Thymus (tissue), 11 donors: Measurements from ENCODE around the gene GJA5. TPM values are rescaled to one million over a fixed set of nuclear protein-coding genes. Genes with fewer than 3 reads are reported as not detected.
A peak's percentile ranks its signal among the peaks of the same experiment; 100 is the strongest.

Experiments used
- DNase-seq, 9 donors: peaks; one replicate each; pipeline ENCODE4 v3.0.0-alpha.2; 2013; ENCODE audit warnings: low spot score in 9 of 9, low read depth in 6 of 9, missing footprints in 1 of 9
- H3K27ac ChIP-seq, 2 donors: one replicate each; pipeline ENCODE4 v1.5.1; 2013; ENCODE audit warnings: control low read depth in 1 of 2, low read depth in 1 of 2, low read length in 1 of 2, mild to moderate bottlenecking in 1 of 2, moderate library complexity in 1 of 2
- H3K27me3 ChIP-seq, 2 donors: one replicate each; pipeline ENCODE4 v1.5.1; 2013; ENCODE audit warnings: low read length in 1 of 2; ENCODE audit not compliant: control insufficient read depth in 2 of 2, insufficient read depth in 1 of 2
- H3K36me3 ChIP-seq, 2 donors: one replicate each; pipeline ENCODE4 v1.5.1; 2013; ENCODE audit warnings: low read length in 1 of 2, mild to moderate bottlenecking in 1 of 2, moderate library complexity in 1 of 2; ENCODE audit not compliant: control insufficient read depth in 2 of 2, insufficient read depth in 2 of 2
- H3K4me1 ChIP-seq, 2 donors: one replicate each; pipeline ENCODE4 v1.5.1; 2013; ENCODE audit warnings: low read length in 2 of 2; ENCODE audit not compliant: control insufficient read depth in 2 of 2, insufficient read depth in 2 of 2
- H3K4me3 ChIP-seq, 2 donors: one replicate each; pipeline ENCODE4 v1.5.1; 2013; ENCODE audit warnings: low read length in 2 of 2, control low read depth in 1 of 2, mild to moderate bottlenecking in 1 of 2
- H3K9me3 ChIP-seq, 2 donors: one replicate each; pipeline ENCODE4 v1.5.1; 2013; ENCODE audit warnings: low read length in 1 of 2, mild to moderate bottlenecking in 1 of 2; ENCODE audit not compliant: control insufficient read depth in 2 of 2, insufficient read depth in 1 of 2
- WGBS: extraction: QIAGEN DNeasy Blood & Tissue Kit; methylation state at CpG from one replicate; pipeline ENCODE4 v1.1.7; 2013; 5-methylcytosine and 5-hydroxymethylcytosine counted together
- polyA plus RNA-seq: library from polyadenylated mRNA; stranded (reverse); fragments of 200-250 nt; gene quantifications from one replicate; pipeline ENCODE4 v1.2.3, GENCODE V29; 2013
- total RNA-seq: library from RNA; stranded (reverse); fragments of 120-200 nt; gene quantifications from one replicate; pipeline ENCODE4 v1.2.4, GENCODE V29; 2013
- donor health status: healthy.

GJA5 gene
- total and polyA plus RNA-seq, 2 donors = 1.9 to 4.0 TPM

GRCh38 chr1:147717051-147717705 is 43.2 kb downstream of the GJA5 start:
- H3K36me3 ChIP-seq = no peaks in the 10 kb centered on the region
- peak in 1 of 9 donors; percentile 8 for DNase-seq
- peaks cover 0 to 9% of the 10 kb centered on the region in 2 donors for H3K9me3 ChIP-seq
- H3K27ac ChIP-seq = peak overlapping the region in 1 of 2 donors; percentile 47
- H3K27me3 ChIP-seq = peaks cover 0 to 3% of the 10 kb centered on the region in 2 donors
- peaks cover 0 to 2% of the 10 kb centered on the region in 2 donors for H3K4me1 ChIP-seq
- WGBS = 91% methylated on average over 6 of the region's 6 CpGs
- H3K4me3 ChIP-seq = no peak overlapping the region

- Histone ChIP-seq H3K36me3 (no peaks in the 10 kb centered on the region), H3K27ac (no peak overlapping the region), H3K4me3 (no peak overlapping the region), H3K27me3 (no peaks in the 10 kb centered on the region), H3K4me1 (peaks cover 0 to 2% of the 10 kb centered on the region in 2 donors), H3K9me3 (no peaks in the 10 kb centered on the region)
- DNase-seq = no peak
These were observed 47.8 kb downstream of the GJA5 start for GRCh38 chr1:147712605-147713004.

Other genes with a start within 250 kb of the GJA5 start
- 6.0 TPM for gene BCL9, start 219.1 kb downstream of the GJA5 start, total RNA-seq
- gene BCL9, start 219.1 kb downstream of the GJA5 start, polyA plus RNA-seq = 5.5 TPM
- 9.5 TPM for gene ACP6, start 90.1 kb downstream of the GJA5 start, total RNA-seq
- gene ACP6, start 90.1 kb downstream of the GJA5 start, polyA plus RNA-seq = 25.0 TPM
- not detected for gene GJA8, start 142.2 kb upstream of the GJA5 start, total RNA-seq
- gene GJA8, start 142.2 kb upstream of the GJA5 start, polyA plus RNA-seq = not detected
- gene GPR89B, start 167.8 kb upstream of the GJA5 start, total RNA-seq = 30.9 TPM
- 31.5 TPM for gene GPR89B, start 167.8 kb upstream of the GJA5 start, polyA plus RNA-seq